Stimulated activated naive CD8-positive, alpha-beta T cell treated with anti-CD3 and anti-CD28 coated beads, Interleukin-15, amount 100 ng/mL, for 72 hours (primary cell): ENCODE measurements around the gene DOCK4.

Experiments used
- ATAC-seq: fragments of 150-1000 bp; cut with Tn5 transposase; 2 replicates; pipeline ENCODE4 v1.10.0; 2021; ENCODE audit warnings: mild to moderate bottlenecking, moderate library complexity
- DNase-seq, 2 donors: peaks; one replicate each; pipeline ENCODE4 v3.0.0; 2021 to 2022
- H3K27ac Mint-ChIP-seq, 2 donors: one replicate each; pipeline ENCODE4 v1.8.0; 2022; ENCODE audit warnings: mild to moderate bottlenecking in 2 of 2, mixed read lengths in 2 of 2, moderate library complexity in 2 of 2
- H3K27me3 Mint-ChIP-seq: one replicate; pipeline ENCODE4 v1.8.0; 2022; ENCODE audit warnings: mixed read lengths
- H3K4me1 Mint-ChIP-seq: one replicate; pipeline ENCODE4 v1.8.0; 2022; ENCODE audit warnings: mild to moderate bottlenecking, mixed read lengths
- H3K4me3 Mint-ChIP-seq, 2 donors: one replicate each; pipeline ENCODE4 v1.8.0; 2022; ENCODE audit warnings: mild to moderate bottlenecking in 2 of 2, mixed read lengths in 2 of 2, moderate library complexity in 1 of 2
- H3K9me3 Mint-ChIP-seq, 2 donors: one replicate each; pipeline ENCODE4 v1.8.0; 2022; ENCODE audit warnings: mixed read lengths in 2 of 2

Gene DOCK4

GRCh38 chr7:111694376-111694775 lies 511.8 kb downstream of the DOCK4 start:
- no peak overlapping the region for H3K27ac Mint-ChIP-seq
- DNase-seq = no peak

GRCh38 chr7:111690364-111691111 lies 515.7 kb downstream of the DOCK4 start:
- H3K27me3 Mint-ChIP-seq = peaks cover 23% of the 10 kb centered on the region
- ATAC-seq = no peak
- no peak overlapping the region for H3K27ac Mint-ChIP-seq
- H3K9me3 Mint-ChIP-seq = peaks cover 0 to 8% of the 10 kb centered on the region in 2 donors
- H3K4me3 Mint-ChIP-seq = no peak overlapping the region
- DNase-seq = no peak
- no peaks in the 10 kb centered on the region for H3K4me1 Mint-ChIP-seq

More at GRCh38 chr7:111694376-111694775, 511.8 kb downstream of the DOCK4 start:
- H3K4me1 Mint-ChIP-seq = no peaks in the 10 kb centered on the region
- peaks cover 2 to 8% of the 10 kb centered on the region in 2 donors for H3K9me3 Mint-ChIP-seq
- ATAC-seq = no peak
- H3K4me3 Mint-ChIP-seq = no peak overlapping the region
- H3K27me3 Mint-ChIP-seq = no peaks in the 10 kb centered on the region

GRCh38 chr7:111685349-111685748 lies 520.9 kb downstream of the DOCK4 start:
- no peak for ATAC-seq
- H3K27me3 Mint-ChIP-seq = peaks cover 23% of the 10 kb centered on the region
- H3K27ac Mint-ChIP-seq = no peak overlapping the region
- H3K4me3 Mint-ChIP-seq = no peak overlapping the region
- no peak for DNase-seq
- H3K9me3 Mint-ChIP-seq = no peaks in the 10 kb centered on the region
- H3K4me1 Mint-ChIP-seq = no peaks in the 10 kb centered on the region

GRCh38 chr7:111682588-111683340 lies 523.4 kb downstream of the DOCK4 start:
- H3K9me3 Mint-ChIP-seq = no peaks in the 10 kb centered on the region
- DNase-seq = no peak

GRCh38 chr7:111681242-111681641 lies 525.0 kb downstream of the DOCK4 start:
- no peak overlapping the region for H3K27ac Mint-ChIP-seq
- H3K9me3 Mint-ChIP-seq = no peaks in the 10 kb centered on the region
- peaks cover 9% of the 10 kb centered on the region for H3K27me3 Mint-ChIP-seq
- ATAC-seq (no peak), DNase-seq (no peak)
- no peaks in the 10 kb centered on the region for H3K4me1 Mint-ChIP-seq
- H3K4me3 Mint-ChIP-seq = no peak overlapping the region

More at GRCh38 chr7:111682588-111683340, 523.4 kb downstream of the DOCK4 start:
- no peak for ATAC-seq
- peaks cover 14% of the 10 kb centered on the region for H3K27me3 Mint-ChIP-seq
- no peak overlapping the region for H3K27ac Mint-ChIP-seq
- no peak overlapping the region for H3K4me3 Mint-ChIP-seq
- H3K4me1 Mint-ChIP-seq = no peaks in the 10 kb centered on the region

- no peak for ATAC-seq
- no peaks in the 10 kb centered on the region for H3K4me1 Mint-ChIP-seq
- no peak overlapping the region for H3K27ac Mint-ChIP-seq
- H3K9me3 Mint-ChIP-seq = no peaks in the 10 kb centered on the region
- no peak for DNase-seq
- no peak overlapping the region for H3K4me3 Mint-ChIP-seq
- H3K27me3 Mint-ChIP-seq = peaks cover 7% of the 10 kb centered on the region
Measured at GRCh38 chr7:111678986-111679385, 527.2 kb downstream of the DOCK4 start.

- H3K9me3 Mint-ChIP-seq = no peaks in the 10 kb centered on the region
- no peaks in the 10 kb centered on the region for H3K4me1 Mint-ChIP-seq
- no peak overlapping the region for H3K27ac Mint-ChIP-seq
- H3K27me3 Mint-ChIP-seq = peaks cover 14% of the 10 kb centered on the region
- no peak overlapping the region for H3K4me3 Mint-ChIP-seq
- DNase-seq (no peak), ATAC-seq (no peak)
Measured at GRCh38 chr7:111678281-111678680, 527.9 kb downstream of the DOCK4 start.

GRCh38 chr7:111677848-111678247 lies 528.4 kb downstream of the DOCK4 start:
- no peaks in the 10 kb centered on the region for H3K4me1 Mint-ChIP-seq

GRCh38 chr7:111676811-111677210 lies 529.4 kb downstream of the DOCK4 start:
- Mint-ChIP-seq H3K27ac (no peak overlapping the region), H3K9me3 (no peaks in the 10 kb centered on the region), H3K4me1 (no peaks in the 10 kb centered on the region), H3K4me3 (no peak overlapping the region), H3K27me3 (peaks cover 17% of the 10 kb centered on the region)
- DNase-seq = no peak
- ATAC-seq = no peak

More at GRCh38 chr7:111677848-111678247, 528.4 kb downstream of the DOCK4 start:
- peaks cover 17% of the 10 kb centered on the region for H3K27me3 Mint-ChIP-seq
- no peaks in the 10 kb centered on the region for H3K9me3 Mint-ChIP-seq
- H3K27ac Mint-ChIP-seq = no peak overlapping the region
- no peak overlapping the region for H3K4me3 Mint-ChIP-seq
- ATAC-seq = no peak
- no peak for DNase-seq
